HCT116 (cell line): ENCODE measurements around the gene OPN4.

Experiments used
- CTCF ChIP-seq, 3 experiments: fragments of 200-600 bp in 1 of 3; sonication (generic) in 1 of 3; IDR thresholded peaks in 2 of 3; conservative IDR thresholded peaks in 1 of 3; 2 replicates each; pipeline ENCODE4 v1.5.1; 2012 to 2017; ENCODE audit warnings: low read depth in 2 of 3, low read length in 2 of 3, antibody characterized with exemption in 1 of 3, borderline replicate concordance in 1 of 3, control low read depth in 1 of 3, mild to moderate bottlenecking in 1 of 3, mixed read lengths in 1 of 3, mixed run types in 1 of 3, moderate library complexity in 1 of 3; ENCODE audit not compliant: insufficient read depth in 1 of 3
- EGR1 ChIP-seq: IDR thresholded peaks from 2 replicates; pipeline ENCODE4 v1.6.1; 2012; ENCODE audit warnings: low read depth
- ELF1 ChIP-seq: IDR thresholded peaks from 2 replicates; pipeline ENCODE4 v1.6.1; 2012; ENCODE audit warnings: low read depth, borderline replicate concordance
- EZH2 ChIP-seq: fragments of 200-600 bp; sonication (generic); IDR thresholded peaks from 2 replicates; pipeline ENCODE4 v1.6.1; 2017; ENCODE audit warnings: antibody characterized with exemption, mixed run types
- EZH2phosphoT487 ChIP-seq: fragments of 200-600 bp; IDR thresholded peaks from 2 replicates; pipeline ENCODE4 v1.6.1; 2018; ENCODE audit warnings: antibody characterized with exemption, borderline replicate concordance
- POLR2A ChIP-seq: IDR thresholded peaks from 2 replicates; pipeline ENCODE4 v1.7.0; 2011; ENCODE audit warnings: borderline replicate concordance; ENCODE audit not compliant: insufficient read depth, insufficient read length; ENCODE audit errors: extremely low read depth
- POLR2AphosphoS5 ChIP-seq: IDR thresholded peaks from 2 replicates; pipeline ENCODE4 v1.6.1; 2011; ENCODE audit warnings: mild to moderate bottlenecking, low read depth, low read length, moderate library complexity
- RAD21 ChIP-seq: IDR thresholded peaks from 2 replicates; pipeline ENCODE4 v1.6.1; 2012; ENCODE audit warnings: low read depth, mild to moderate bottlenecking
- REST ChIP-seq: IDR thresholded peaks from 2 replicates; pipeline ENCODE4 v1.6.1; 2012; ENCODE audit warnings: low read depth

GRCh38 chr10:86684331-86685097 lies 30.2 kb downstream of the OPN4 start:
- TF ChIP-seq POLR2AphosphoS5, result no peak
- TF ChIP-seq REST, result no peak
- TF ChIP-seq EZH2phosphoT487, result no peak
- no peak for TF ChIP-seq EGR1
- no peak for TF ChIP-seq ELF1
- peak; percentile 37 to 65 (median 45); a peak in 5 of 6 replicates for TF ChIP-seq CTCF (IDR thresholded peaks at IDR 0.05 in 2 of 3, conservative IDR thresholded peaks at IDR 0.05 in 1 of 3; ENCODE audit: borderline replicate concordance in 1 of 3, insufficient read depth in 1 of 3, low read depth in 2 of 3, low read length in 2 of 3)
- TF ChIP-seq RAD21, result peak; percentile 80
- no peak for TF ChIP-seq EZH2
- no peak for TF ChIP-seq POLR2A
